Activated B cell treated with CpG ODN at 0.5 μM for 24 hours (primary cell): Measurements from ENCODE around the gene IL20RA. TPM values are rescaled to one million over a fixed set of nuclear protein-coding genes. Genes with fewer than 3 reads are reported as not detected.

ENCODE experiments used
- ATAC-seq: fragments of 200-7000 bp; cut with Tn5 transposase; one replicate; pipeline ENCODE4 v1.10.0; 2021; ENCODE audit warnings: low read depth, mild to moderate bottlenecking, moderate library complexity
- CTCF ChIA-PET: fragments of 350-600 bp; sonication (Branson Sonifier 250); formaldehyde crosslinking; loops from one replicate; lab custom pipeline; 2021; ENCODE audit warnings: antibody characterized with exemption; lab: Charles Lee
- POLR2A ChIA-PET: fragments of 350-600 bp; sonication (Branson Sonifier 250); formaldehyde crosslinking; loops from one replicate; lab custom pipeline; 2021; ENCODE audit warnings: antibody characterized with exemption; lab: Charles Lee
- DNase-seq: peaks from one replicate; pipeline ENCODE4 v3.0.0; 2022
- H3K27ac Mint-ChIP-seq: one replicate; pipeline ENCODE4 v1.8.0; 2020; ENCODE audit warnings: mixed read lengths
- H3K27me3 Mint-ChIP-seq: one replicate; pipeline ENCODE4 v1.8.0; 2021; ENCODE audit warnings: mixed read lengths
- H3K36me3 Mint-ChIP-seq: one replicate; pipeline ENCODE4 v1.8.0; 2021; ENCODE audit warnings: low read depth, mixed read lengths
- H3K4me1 Mint-ChIP-seq: one replicate; pipeline ENCODE4 v1.8.0; 2021; ENCODE audit warnings: mixed read lengths
- H3K4me3 Mint-ChIP-seq: one replicate; pipeline ENCODE4 v1.8.0; 2020; ENCODE audit warnings: mild to moderate bottlenecking, mixed read lengths
- H3K9me3 Mint-ChIP-seq: one replicate; pipeline ENCODE4 v1.8.0; 2020; ENCODE audit warnings: mixed read lengths
- intact Hi-C: fragments of 100-400 bp; cut with micrococcal nuclease; formaldehyde crosslinking; loops from one replicate; pipeline ENCODE4 v1.15.1; 2024
- total RNA-seq: library from RNA; stranded (reverse); gene quantifications from 2 replicates; pipeline ENCODE4 v1.2.3, GENCODE V29; 2022
- TF ChIP-seq, protein P1 (sequence below): fragments of 200-600 bp; IDR thresholded peaks from one replicate; pipeline ENCODE4 v1.8.0; 2022; ENCODE audit warnings: antibody characterized with exemption, mild to moderate bottlenecking

The IL20RA gene
- total RNA-seq, 1 donor from 2014 or later, result not detected

DNA sequence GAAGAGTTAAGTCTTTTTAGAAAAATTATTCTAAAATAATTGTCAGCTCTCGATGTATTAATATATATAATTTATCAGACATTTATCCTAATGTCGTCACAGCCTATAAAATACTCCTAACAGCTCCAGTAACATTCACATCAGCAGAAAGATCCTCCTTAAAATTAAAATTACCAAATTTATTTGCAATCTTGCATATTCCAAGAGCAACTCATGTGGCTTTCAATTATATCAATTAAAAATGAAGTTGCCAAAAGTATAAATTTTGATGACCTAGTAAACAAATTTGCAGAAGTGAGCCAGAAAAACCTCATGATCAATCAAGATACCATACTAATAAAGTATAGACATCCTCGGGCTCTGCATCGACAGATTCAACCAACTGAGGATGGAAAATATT lies 60.2 kb downstream of the IL20RA start:
- TF ChIP-seq, protein P1, sequence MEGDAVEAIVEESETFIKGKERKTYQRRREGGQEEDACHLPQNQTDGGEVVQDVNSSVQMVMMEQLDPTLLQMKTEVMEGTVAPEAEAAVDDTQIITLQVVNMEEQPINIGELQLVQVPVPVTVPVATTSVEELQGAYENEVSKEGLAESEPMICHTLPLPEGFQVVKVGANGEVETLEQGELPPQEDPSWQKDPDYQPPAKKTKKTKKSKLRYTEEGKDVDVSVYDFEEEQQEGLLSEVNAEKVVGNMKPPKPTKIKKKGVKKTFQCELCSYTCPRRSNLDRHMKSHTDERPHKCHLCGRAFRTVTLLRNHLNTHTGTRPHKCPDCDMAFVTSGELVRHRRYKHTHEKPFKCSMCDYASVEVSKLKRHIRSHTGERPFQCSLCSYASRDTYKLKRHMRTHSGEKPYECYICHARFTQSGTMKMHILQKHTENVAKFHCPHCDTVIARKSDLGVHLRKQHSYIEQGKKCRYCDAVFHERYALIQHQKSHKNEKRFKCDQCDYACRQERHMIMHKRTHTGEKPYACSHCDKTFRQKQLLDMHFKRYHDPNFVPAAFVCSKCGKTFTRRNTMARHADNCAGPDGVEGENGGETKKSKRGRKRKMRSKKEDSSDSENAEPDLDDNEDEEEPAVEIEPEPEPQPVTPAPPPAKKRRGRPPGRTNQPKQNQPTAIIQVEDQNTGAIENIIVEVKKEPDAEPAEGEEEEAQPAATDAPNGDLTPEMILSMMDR, result no peak
- peaks cover 3% of the 10 kb centered on the region for H3K4me1 Mint-ChIP-seq
- ATAC-seq, result no peak
- no peak overlapping the region for H3K4me3 Mint-ChIP-seq
- H3K36me3 Mint-ChIP-seq, result no peaks in the 10 kb centered on the region
- H3K27me3 Mint-ChIP-seq, result peaks cover 26% of the 10 kb centered on the region
- CTCF ChIA-PET, result no interaction called here
- no peak for DNase-seq
- no peaks in the 10 kb centered on the region for H3K9me3 Mint-ChIP-seq
- H3K27ac Mint-ChIP-seq, result no peak overlapping the region
- POLR2A ChIA-PET, result no interaction called here
- intact Hi-C loops, result no loop called here

DNA sequence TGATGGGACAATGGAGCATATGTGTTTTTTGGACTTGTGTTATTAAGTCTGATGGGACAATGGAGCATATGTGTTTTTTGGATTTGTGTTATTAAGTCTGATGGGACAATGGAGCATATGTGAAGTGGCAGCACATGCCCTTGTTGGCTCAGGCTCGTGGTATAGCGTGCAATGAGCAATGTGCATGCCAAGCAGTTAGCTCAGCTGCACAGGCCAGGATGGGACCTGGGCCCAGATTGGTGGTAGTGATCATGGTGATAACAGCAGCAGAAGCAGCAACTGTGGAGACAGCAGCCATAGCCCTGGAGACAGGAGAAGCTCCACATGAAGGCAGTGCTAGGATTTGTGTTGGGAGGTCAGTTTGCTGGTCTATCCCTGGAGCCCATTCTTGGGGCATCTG lies 61.1 kb downstream of the IL20RA start:
- POLR2A ChIA-PET, result no interaction called here
- H3K4me1 Mint-ChIP-seq, result no peaks in the 10 kb centered on the region
- TF ChIP-seq, protein P1, result no peak
- H3K27me3 Mint-ChIP-seq, result peaks cover 20% of the 10 kb centered on the region
- DNase-seq (no peak), ATAC-seq (no peak)
- no peaks in the 10 kb centered on the region for H3K9me3 Mint-ChIP-seq
- intact Hi-C loops, result no loop called here
- no peak overlapping the region for H3K27ac Mint-ChIP-seq
- CTCF ChIA-PET, result interaction anchor here (1.1 kb wide), 1 partner anchor 15 kb away, joined by 3 read pairs; no protein-coding TSS in a partner anchor
- no peaks in the 10 kb centered on the region for H3K36me3 Mint-ChIP-seq
- H3K4me3 Mint-ChIP-seq, result no peak overlapping the region

DNA sequence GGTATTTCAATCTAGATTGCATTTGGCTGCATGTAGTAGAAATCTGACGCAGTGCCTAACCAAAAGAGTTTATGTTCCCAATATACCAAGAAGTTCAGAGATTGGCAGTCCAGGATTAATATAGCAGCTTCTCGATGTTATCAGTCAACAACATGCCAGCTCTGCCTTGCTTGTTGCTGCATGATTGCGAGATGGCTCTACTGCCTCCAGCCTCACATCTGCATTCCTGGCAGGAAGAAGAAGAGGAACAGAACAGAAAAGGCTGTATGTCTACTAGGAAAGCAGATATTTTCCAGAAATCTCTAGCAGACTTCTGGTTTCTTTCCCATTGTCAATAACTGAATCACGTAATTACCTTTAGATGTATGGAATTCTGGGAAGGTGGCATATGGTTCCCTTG lies 61.8 kb downstream of the IL20RA start:
- CTCF ChIA-PET, result interaction anchor here (1.1 kb wide), 1 partner anchor 14 kb away, joined by 3 read pairs; no protein-coding TSS in a partner anchor
- ATAC-seq (no peak), DNase-seq (no peak)
- TF ChIP-seq, protein P1, result no peak
- H3K36me3 Mint-ChIP-seq, result no peaks in the 10 kb centered on the region
- H3K9me3 Mint-ChIP-seq, result no peaks in the 10 kb centered on the region
- H3K4me3 Mint-ChIP-seq, result no peak overlapping the region
- peaks cover 16% of the 10 kb centered on the region for H3K27me3 Mint-ChIP-seq
- H3K4me1 Mint-ChIP-seq, result no peaks in the 10 kb centered on the region
- H3K27ac Mint-ChIP-seq, result no peak overlapping the region
- POLR2A ChIA-PET, result no interaction called here
- intact Hi-C loops, result no loop called here

DNA sequence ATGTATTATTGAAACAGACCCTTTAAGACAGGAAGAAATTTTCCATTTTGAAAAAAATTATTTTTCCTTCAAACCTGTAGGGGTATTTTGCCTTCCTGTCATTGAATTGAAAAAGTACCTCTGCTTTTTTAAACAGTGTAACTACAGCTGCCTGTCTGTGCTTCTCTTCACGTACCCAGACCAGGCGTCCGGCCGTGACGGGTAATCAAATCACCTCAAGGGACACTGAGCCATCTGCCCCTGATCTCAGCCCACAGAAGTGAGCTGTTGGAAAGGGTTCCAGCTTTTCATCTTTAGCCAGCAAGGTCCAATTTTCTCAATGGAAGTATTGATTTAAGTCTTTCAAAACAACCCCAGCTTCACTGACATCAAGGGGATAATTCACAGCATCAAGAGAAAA lies 64.7 kb downstream of the IL20RA start:
- no peak overlapping the region for H3K4me3 Mint-ChIP-seq
- DNase-seq (no peak), ATAC-seq (no peak)
- H3K9me3 Mint-ChIP-seq, result no peaks in the 10 kb centered on the region
- ChIA-PET POLR2A (no interaction called here), CTCF (interaction anchor here (1.8 kb wide), 1 partner anchor 12 kb away, joined by 4 read pairs; no protein-coding TSS in a partner anchor)
- no peaks in the 10 kb centered on the region for H3K36me3 Mint-ChIP-seq
- intact Hi-C loops, result no loop called here
- peaks cover 11% of the 10 kb centered on the region for H3K27me3 Mint-ChIP-seq
- no peak overlapping the region for H3K27ac Mint-ChIP-seq
- peaks cover 9% of the 10 kb centered on the region for H3K4me1 Mint-ChIP-seq
- TF ChIP-seq, protein P1, result no peak

DNA sequence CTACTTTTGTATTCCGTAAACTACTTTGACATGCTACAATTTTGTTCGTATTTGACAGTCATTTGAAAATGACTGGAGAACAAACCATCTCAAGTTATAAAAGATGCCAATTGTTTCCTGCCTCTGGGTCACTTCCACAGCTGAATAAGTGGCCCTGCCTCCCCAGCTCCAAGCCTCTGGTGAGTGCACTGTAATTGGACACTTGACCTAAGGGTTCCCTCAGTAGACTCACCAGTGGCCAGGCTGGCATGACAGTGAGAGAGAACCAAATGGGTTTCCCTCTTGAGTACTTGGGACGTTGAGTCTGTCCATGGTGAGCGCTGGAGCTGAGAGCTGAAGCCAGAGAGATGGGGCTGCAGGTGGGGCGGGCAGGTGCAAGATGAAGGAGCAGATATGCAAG lies 65.6 kb downstream of the IL20RA start:
- peaks cover 14% of the 10 kb centered on the region for H3K4me1 Mint-ChIP-seq
- no peak overlapping the region for H3K4me3 Mint-ChIP-seq
- DNase-seq, result no peak
- CTCF ChIA-PET, result interaction anchor here (1.8 kb wide), 1 partner anchor 11 kb away, joined by 4 read pairs; no protein-coding TSS in a partner anchor
- H3K9me3 Mint-ChIP-seq, result no peaks in the 10 kb centered on the region
- TF ChIP-seq, protein P1, result no peak
- no peaks in the 10 kb centered on the region for H3K36me3 Mint-ChIP-seq
- H3K27me3 Mint-ChIP-seq, result peaks cover 11% of the 10 kb centered on the region
- no peak overlapping the region for H3K27ac Mint-ChIP-seq
- no peak for ATAC-seq
- intact Hi-C loops, result no loop called here
- POLR2A ChIA-PET, result no interaction called here
